HEK293 (cell line): ENCODE results near the gene TNC.

Experiments
- CTCF ChIA-PET: fragments of 350-600 bp; formaldehyde crosslinking; extraction: SDS; loops from one replicate; lab custom pipeline; 2021; ENCODE audit warnings: antibody characterized with exemption; lab: Yijun Ruan, JAX
- POLR2A ChIA-PET: fragments of 300-600 bp; formaldehyde crosslinking; extraction: SDS; loops from one replicate; lab custom pipeline; 2020; ENCODE audit warnings: antibody characterized with exemption, inconsistent platforms; lab: Yijun Ruan, JAX
- H3K27ac ChIP-seq: fragments of 200-500 bp; sonication (Bioruptor generic); 2 replicates; pipeline ENCODE4 v1.5.1; 2014; ENCODE audit warnings: low read depth, low read length, control low read depth, inconsistent platforms; ENCODE audit errors: extremely low read depth
- H3K36me3 ChIP-seq, 2 experiments: fragments of 200-500 bp in 1 of 2; sonication (Bioruptor generic) in 1 of 2; 1 replicate in 1 of 2; 2 replicates in 1 of 2; pipeline ENCODE4 v1.5.1; 2014 to 2017; ENCODE audit warnings: inconsistent platforms in 2 of 2, low read length in 2 of 2; ENCODE audit not compliant: control insufficient read depth in 2 of 2, insufficient read depth in 1 of 2
- H3K4me1 ChIP-seq: fragments of 200-500 bp; sonication (Bioruptor generic); 2 replicates; pipeline ENCODE4 v1.5.1; 2014; ENCODE audit warnings: mild to moderate bottlenecking, low read length, inconsistent platforms; ENCODE audit not compliant: control insufficient read depth, insufficient read depth
- H3K4me3 ChIP-seq: 2 replicates; pipeline ENCODE4 v1.5.1; 2011; ENCODE audit warnings: low read depth, mild to moderate bottlenecking, control low read depth, low read length, moderate library complexity
- H3K9me3 ChIP-seq: fragments of 200-500 bp; sonication (Bioruptor generic); 2 replicates; pipeline ENCODE4 v1.5.1; 2014; ENCODE audit warnings: low read depth, low read length, inconsistent platforms; ENCODE audit not compliant: control insufficient read depth, insufficient read depth
- MYNN ChIP-seq: fragments of 450-650 bp; formaldehyde crosslinking; IDR thresholded peaks from 2 replicates; pipeline ENCODE4 v1.5.1; 2016; ENCODE audit warnings: missing biosample characterization, missing genetic modification characterization, borderline replicate concordance
- TSHZ1 ChIP-seq: fragments of 450-650 bp; formaldehyde crosslinking; IDR thresholded peaks from 2 replicates; pipeline ENCODE4 v1.5.1; 2016; ENCODE audit warnings: missing biosample characterization, missing genetic modification characterization, borderline replicate concordance
- YY2 ChIP-seq: fragments of 450-650 bp; formaldehyde crosslinking; IDR thresholded peaks from 2 replicates; pipeline ENCODE4 v1.5.1; 2016; ENCODE audit warnings: missing biosample characterization, missing genetic modification characterization
- ZBTB11 ChIP-seq: fragments of 450-650 bp; formaldehyde crosslinking; conservative IDR thresholded peaks from 2 replicates; pipeline ENCODE4 v1.5.1; 2016; ENCODE audit warnings: low read depth, missing biosample characterization, missing genetic modification characterization
- ZBTB17 ChIP-seq: fragments of 450-650 bp; formaldehyde crosslinking; IDR thresholded peaks from 2 replicates; pipeline ENCODE4 v1.5.1; 2016; ENCODE audit warnings: missing biosample characterization, missing genetic modification characterization
- ZBTB21 ChIP-seq: fragments of 450-650 bp; formaldehyde crosslinking; IDR thresholded peaks from 2 replicates; pipeline ENCODE4 v1.5.1; 2017; ENCODE audit warnings: missing biosample characterization, missing genetic modification characterization
- ZFP69B ChIP-seq: fragments of 450-650 bp; formaldehyde crosslinking; IDR thresholded peaks from 2 replicates; pipeline ENCODE4 v1.5.1; 2016; ENCODE audit warnings: missing biosample characterization, missing genetic modification characterization
- ZNF16 ChIP-seq: fragments of 450-650 bp; formaldehyde crosslinking; IDR thresholded peaks from 2 replicates; pipeline ENCODE4 v1.5.1; 2016; ENCODE audit warnings: low read depth, missing biosample characterization, missing genetic modification characterization
- ZNF169 ChIP-seq: fragments of 450-650 bp; formaldehyde crosslinking; IDR thresholded peaks from 2 replicates; pipeline ENCODE4 v1.5.1; 2016; ENCODE audit warnings: missing biosample characterization, missing genetic modification characterization
- ZNF184 ChIP-seq: fragments of 450-650 bp; IDR thresholded peaks from 2 replicates; pipeline ENCODE4 v1.5.1; 2018; ENCODE audit warnings: missing biosample characterization, mild to moderate bottlenecking, missing genetic modification characterization
- ZNF239 ChIP-seq: fragments of 450-650 bp; formaldehyde crosslinking; IDR thresholded peaks from 2 replicates; pipeline ENCODE4 v1.5.1; 2016; ENCODE audit warnings: missing biosample characterization, missing genetic modification characterization
- ZNF398 ChIP-seq: fragments of 450-650 bp; formaldehyde crosslinking; IDR thresholded peaks from 2 replicates; pipeline ENCODE4 v1.5.1; 2017; ENCODE audit warnings: missing biosample characterization, missing genetic modification characterization
- ZNF560 ChIP-seq: fragments of 450-650 bp; formaldehyde crosslinking; IDR thresholded peaks from 2 replicates; pipeline ENCODE4 v1.5.1; 2017; ENCODE audit warnings: missing biosample characterization, missing genetic modification characterization, borderline replicate concordance
- ZNF561 ChIP-seq: fragments of 450-650 bp; IDR thresholded peaks from 2 replicates; pipeline ENCODE4 v1.5.1; 2018; ENCODE audit warnings: missing biosample characterization, missing genetic modification characterization, borderline replicate concordance
- ZNF654 ChIP-seq: fragments of 450-650 bp; formaldehyde crosslinking; IDR thresholded peaks from 2 replicates; pipeline ENCODE4 v1.5.1; 2016; ENCODE audit warnings: low read depth, missing biosample characterization, missing genetic modification characterization
- ZNF677 ChIP-seq: fragments of 450-650 bp; IDR thresholded peaks from 2 replicates; pipeline ENCODE4 v1.5.0; 2018; ENCODE audit warnings: missing biosample characterization, mild to moderate bottlenecking, missing genetic modification characterization, moderate library complexity
- ZNF776 ChIP-seq: fragments of 450-650 bp; formaldehyde crosslinking; IDR thresholded peaks from 2 replicates; pipeline ENCODE4 v1.5.0; 2017; ENCODE audit warnings: missing biosample characterization, missing genetic modification characterization, borderline replicate concordance
- TF ChIP-seq, protein P1 (sequence below): fragments of 450-650 bp; formaldehyde crosslinking; IDR thresholded peaks from 2 replicates; pipeline ENCODE4 v1.5.1; 2016; ENCODE audit warnings: missing biosample characterization, missing genetic modification characterization
- TF ChIP-seq, protein P2 (sequence below): fragments of 450-650 bp; formaldehyde crosslinking; IDR thresholded peaks from 2 replicates; pipeline ENCODE4 v1.5.1; 2016; ENCODE audit warnings: missing biosample characterization, missing genetic modification characterization
- TF ChIP-seq, protein P3 (sequence below): fragments of 450-650 bp; formaldehyde crosslinking; IDR thresholded peaks from 2 replicates; pipeline ENCODE4 v1.5.1; 2016; ENCODE audit warnings: missing biosample characterization, missing genetic modification characterization

The TNC gene

GRCh38 chr9:115142090-115142489 is 24.1 kb upstream of the TNC start (continued):
- TF ChIP-seq, protein P1, sequence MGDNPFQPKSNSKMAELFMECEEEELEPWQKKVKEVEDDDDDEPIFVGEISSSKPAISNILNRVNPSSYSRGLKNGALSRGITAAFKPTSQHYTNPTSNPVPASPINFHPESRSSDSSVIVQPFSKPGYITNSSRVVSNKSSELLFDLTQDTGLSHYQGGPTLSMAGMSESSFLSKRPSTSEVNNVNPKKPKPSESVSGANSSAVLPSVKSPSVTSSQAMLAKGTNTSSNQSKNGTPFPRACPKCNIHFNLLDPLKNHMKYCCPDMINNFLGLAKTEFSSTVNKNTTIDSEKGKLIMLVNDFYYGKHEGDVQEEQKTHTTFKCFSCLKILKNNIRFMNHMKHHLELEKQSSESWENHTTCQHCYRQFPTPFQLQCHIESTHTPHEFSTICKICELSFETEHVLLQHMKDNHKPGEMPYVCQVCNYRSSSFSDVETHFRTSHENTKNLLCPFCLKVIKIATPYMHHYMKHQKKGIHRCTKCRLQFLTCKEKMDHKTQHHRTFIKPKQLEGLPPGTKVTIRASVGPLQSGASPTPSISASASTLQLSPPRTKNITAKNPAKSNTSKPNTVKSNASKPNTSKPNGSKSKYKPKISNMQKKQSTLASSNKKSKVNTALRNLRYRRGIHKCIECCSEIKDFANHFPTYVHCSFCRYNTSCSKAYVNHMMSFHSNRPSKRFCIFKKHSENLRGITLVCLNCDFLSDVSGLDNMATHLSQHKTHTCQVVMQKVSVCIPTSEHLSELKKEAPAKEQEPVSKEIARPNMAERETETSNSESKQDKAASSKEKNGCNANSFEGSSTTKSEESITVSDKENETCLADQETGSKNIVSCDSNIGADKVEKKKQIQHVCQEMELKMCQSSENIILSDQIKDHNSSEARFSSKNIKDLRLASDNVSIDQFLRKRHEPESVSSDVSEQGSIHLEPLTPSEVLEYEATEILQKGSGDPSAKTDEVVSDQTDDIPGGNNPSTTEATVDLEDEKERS (tag by site-specific recombination), result no peak
- TF ChIP-seq ZFP69B (tag by site-specific recombination), result no peak
- TF ChIP-seq ZNF169, result no peak
- TF ChIP-seq ZNF561, result no peak
- TF ChIP-seq MYNN, result no peak
- TF ChIP-seq, protein P2, sequence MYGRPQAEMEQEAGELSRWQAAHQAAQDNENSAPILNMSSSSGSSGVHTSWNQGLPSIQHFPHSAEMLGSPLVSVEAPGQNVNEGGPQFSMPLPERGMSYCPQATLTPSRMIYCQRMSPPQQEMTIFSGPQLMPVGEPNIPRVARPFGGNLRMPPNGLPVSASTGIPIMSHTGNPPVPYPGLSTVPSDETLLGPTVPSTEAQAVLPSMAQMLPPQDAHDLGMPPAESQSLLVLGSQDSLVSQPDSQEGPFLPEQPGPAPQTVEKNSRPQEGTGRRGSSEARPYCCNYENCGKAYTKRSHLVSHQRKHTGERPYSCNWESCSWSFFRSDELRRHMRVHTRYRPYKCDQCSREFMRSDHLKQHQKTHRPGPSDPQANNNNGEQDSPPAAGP (tag by site-specific recombination), result no peak
- no peak for TF ChIP-seq ZNF184 (tag by site-specific recombination)

GRCh38 chr9:115141612-115142011 is 23.7 kb upstream of the TNC start:
- Histone ChIP-seq H3K27ac (no peak overlapping the region), H3K4me1 (no peaks in the 10 kb centered on the region)
- ChIA-PET POLR2A (no interaction called here), CTCF (no interaction called here)
- TF ChIP-seq, protein P3, sequence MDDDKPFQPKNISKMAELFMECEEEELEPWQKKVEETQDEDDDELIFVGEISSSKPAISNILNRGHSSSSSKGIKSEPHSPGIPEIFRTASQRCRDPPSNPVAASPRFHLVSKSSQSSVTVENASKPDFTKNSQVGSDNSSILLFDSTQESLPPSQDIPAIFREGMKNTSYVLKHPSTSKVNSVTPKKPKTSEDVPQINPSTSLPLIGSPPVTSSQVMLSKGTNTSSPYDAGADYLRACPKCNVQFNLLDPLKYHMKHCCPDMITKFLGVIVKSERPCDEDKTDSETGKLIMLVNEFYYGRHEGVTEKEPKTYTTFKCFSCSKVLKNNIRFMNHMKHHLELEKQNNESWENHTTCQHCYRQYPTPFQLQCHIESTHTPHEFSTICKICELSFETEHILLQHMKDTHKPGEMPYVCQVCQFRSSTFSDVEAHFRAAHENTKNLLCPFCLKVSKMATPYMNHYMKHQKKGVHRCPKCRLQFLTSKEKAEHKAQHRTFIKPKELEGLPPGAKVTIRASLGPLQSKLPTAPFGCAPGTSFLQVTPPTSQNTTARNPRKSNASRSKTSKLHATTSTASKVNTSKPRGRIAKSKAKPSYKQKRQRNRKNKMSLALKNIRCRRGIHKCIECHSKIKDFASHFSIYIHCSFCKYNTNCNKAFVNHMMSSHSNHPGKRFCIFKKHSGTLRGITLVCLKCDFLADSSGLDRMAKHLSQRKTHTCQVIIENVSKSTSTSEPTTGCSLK (tag by site-specific recombination), result no peak
- no peak for TF ChIP-seq ZNF16
- no peak for TF ChIP-seq ZBTB17
- TF ChIP-seq ZBTB21, result no peak
- TF ChIP-seq ZNF776 (tag by site-specific recombination), result no peak
- TF ChIP-seq ZNF239 (tag by site-specific recombination), result no peak
- TF ChIP-seq ZNF677 (tag by site-specific recombination), result no peak
- no peak for TF ChIP-seq TSHZ1 (tag by site-specific recombination)
- TF ChIP-seq ZNF560 (tag by site-specific recombination), result no peak
- TF ChIP-seq ZBTB11 (tag by site-specific recombination), result no peak
- TF ChIP-seq YY2 (tag by site-specific recombination), result no peak
- TF ChIP-seq ZNF654 (tag by site-specific recombination), result no peak
- no peak for TF ChIP-seq ZNF398 (tag by site-specific recombination)
- TF ChIP-seq, all 188 proteins: peak for 0
- Histone ChIP-seq H3K9me3 (no peaks in the 10 kb centered on the region), H3K36me3 (no peaks in the 10 kb centered on the region), H3K4me3 (no peak overlapping the region)
